ENCODE measurements around the gene DCAF17.

- no peak for TF ChIP-seq CTCF (IDR thresholded peaks at IDR 0.05; ENCODE audit: insufficient read depth, low read depth, low read length)
- TF ChIP-seq EZH2 (IDR thresholded peaks at IDR 0.05; ENCODE audit: insufficient read depth, low read length), result no peak
Measured at GRCh38 chr2:171516793-171517192, 82.8 kb downstream of the DCAF17 start.
